HG02938 (cell line): ENCODE measurements around the gene SBF2.
"Not testable (repeated sequence)": the region's sequence is repeated elsewhere in the genome, so short reads cannot be mapped to it uniquely, and the experiment has no call there.

Experiments used
- ATAC-seq: cut with Tn5 transposase; IDR thresholded peaks from one replicate; pipeline ENCODE4 v1.9.1; 2021; ENCODE audit warnings: mild to moderate bottlenecking, moderate library complexity; ENCODE audit not compliant: unreplicated experiment

SBF2 gene

GRCh38 chr11:10029386-10030121 is 264.5 kb downstream of the SBF2 start:
- ATAC-seq: no peak

GRCh38 chr11:10026514-10026913 is 267.5 kb downstream of the SBF2 start:
- ATAC-seq: no peak

DNA sequence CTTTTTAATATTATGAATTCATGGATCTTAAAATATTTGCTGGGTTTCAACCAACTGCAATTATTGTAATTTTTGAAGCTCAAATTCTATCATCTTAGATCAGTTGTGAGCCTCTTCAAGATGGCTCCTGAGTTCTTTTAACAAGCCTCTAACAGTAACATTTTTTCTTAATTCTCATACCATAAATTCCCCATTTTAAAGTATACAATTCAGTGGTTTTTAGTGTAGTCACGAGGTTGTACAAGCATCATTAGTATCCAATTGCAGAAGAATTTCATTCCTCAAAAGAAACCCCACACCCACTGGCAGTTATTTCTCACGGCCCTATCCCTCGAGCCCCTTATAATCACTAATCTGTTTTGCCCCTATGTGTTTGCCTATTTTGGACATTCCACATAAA is 270.8 kb downstream of the SBF2 start:
- ATAC-seq: no peak

- no peak for ATAC-seq
Observed at GRCh38 chr11:10022764-10023163, 271.3 kb downstream of the SBF2 start.

GRCh38 chr11:10021563-10021962 is 272.5 kb downstream of the SBF2 start:
- ATAC-seq: no peak

- no peak for ATAC-seq
Observed at GRCh38 chr11:10019906-10020682, 273.9 kb downstream of the SBF2 start.

GRCh38 chr11:10017911-10018310 is 276.1 kb downstream of the SBF2 start:
- ATAC-seq: no peak

DNA sequence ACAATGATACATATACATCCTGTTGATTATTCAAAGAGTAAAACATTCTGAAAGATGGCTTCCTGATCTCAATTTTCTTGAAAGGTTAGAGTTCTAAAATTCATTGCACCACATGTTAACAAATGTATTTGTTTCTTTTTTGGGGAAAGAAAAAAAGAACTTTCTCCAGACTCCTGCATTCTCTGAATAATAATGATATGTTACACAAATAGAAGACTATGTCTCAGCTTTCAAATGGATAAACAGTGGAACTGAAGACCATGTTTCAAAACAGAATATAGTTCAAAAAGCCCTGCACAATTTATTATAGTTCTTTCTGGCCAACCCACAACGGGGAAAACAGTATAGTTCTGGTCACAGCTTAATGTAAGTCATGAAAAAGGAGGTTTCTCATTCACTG is 277.0 kb downstream of the SBF2 start:
- no peak for ATAC-seq

DNA sequence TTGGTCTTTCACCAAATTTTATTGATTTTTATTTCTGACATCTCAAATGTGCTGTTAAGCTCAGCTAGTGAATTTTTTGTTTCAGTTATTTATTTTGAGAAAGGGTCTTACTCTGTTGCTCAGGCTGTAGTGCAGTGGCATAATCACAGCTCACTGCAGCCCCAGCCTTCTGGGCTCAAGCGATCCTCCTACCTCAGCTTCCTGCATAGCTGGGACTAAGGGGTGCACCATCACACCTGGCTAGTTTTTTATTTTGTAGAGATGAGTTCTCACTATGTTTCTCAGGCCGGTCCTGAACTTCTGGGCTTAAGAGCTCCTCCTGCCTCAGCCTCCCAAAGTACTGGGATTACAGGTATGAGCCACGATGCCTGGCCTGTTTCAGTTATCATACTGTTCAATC is 282.0 kb downstream of the SBF2 start:
- ATAC-seq: no peak

DNA sequence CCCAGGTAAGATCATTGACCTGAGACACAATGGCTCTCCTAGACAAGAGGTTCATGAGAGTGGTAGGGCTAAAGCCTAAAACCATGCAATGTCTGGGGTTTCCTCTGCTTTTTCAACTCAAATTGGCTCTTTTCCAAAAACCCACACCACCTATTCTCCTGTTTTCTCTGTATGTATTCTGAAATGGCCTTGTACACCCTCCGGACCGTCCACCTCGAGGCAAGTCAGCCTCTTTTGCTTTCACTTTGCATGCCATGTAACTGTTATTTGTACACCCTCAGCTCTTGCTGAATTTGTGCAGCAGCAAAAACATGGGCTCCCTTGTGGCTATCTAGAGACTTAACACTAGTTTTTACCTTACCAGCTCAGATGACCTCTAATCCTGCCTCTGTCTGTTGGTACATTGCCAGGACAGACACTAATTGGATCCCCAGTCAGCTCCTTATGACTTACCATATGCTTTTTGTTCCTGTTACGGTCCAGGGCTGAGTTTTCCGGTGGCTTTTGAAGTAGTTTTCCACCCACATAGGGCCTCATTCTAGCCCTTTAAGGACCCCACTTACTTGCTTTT is 288.0 kb downstream of the SBF2 start:
- ATAC-seq: no peak

DNA sequence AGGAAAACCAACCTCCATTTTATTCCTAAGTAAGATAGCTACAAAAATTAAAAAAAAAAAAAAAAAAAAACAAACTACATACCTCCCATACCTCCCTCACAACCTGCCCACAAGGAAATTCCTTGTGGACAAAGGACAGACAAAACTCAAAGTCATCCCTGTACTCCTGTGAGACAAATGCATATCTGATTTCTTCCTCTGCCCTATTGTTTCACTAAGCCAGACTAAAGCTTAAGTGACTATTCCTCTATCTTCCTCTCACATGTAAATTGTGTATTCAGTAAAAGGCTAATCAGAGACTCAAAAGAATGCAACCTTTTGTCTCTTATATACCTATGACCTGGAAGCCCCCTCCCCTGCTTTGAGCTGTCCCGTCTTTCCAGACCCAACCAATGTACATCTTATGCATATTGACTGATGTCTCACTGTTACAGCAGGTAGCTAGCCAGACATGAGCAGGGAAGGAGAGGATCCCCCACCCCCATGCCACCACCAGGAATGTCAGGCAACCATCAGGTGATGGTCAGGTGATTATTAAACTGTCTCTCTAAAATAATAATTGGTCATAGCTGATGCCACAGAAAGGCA is 289.4 kb downstream of the SBF2 start:
- no peak for ATAC-seq

- ATAC-seq: no peak
Observed at GRCh38 chr11:10002221-10002620, 291.8 kb downstream of the SBF2 start.

GRCh38 chr11:9992306-9992705 is 301.7 kb downstream of the SBF2 start:
- ATAC-seq: no peak

GRCh38 chr11:9990221-9990973 is 303.6 kb downstream of the SBF2 start:
- ATAC-seq: no peak

- ATAC-seq: not testable (repeated sequence)
Observed at GRCh38 chr11:9987303-9987702, 306.7 kb downstream of the SBF2 start.

DNA sequence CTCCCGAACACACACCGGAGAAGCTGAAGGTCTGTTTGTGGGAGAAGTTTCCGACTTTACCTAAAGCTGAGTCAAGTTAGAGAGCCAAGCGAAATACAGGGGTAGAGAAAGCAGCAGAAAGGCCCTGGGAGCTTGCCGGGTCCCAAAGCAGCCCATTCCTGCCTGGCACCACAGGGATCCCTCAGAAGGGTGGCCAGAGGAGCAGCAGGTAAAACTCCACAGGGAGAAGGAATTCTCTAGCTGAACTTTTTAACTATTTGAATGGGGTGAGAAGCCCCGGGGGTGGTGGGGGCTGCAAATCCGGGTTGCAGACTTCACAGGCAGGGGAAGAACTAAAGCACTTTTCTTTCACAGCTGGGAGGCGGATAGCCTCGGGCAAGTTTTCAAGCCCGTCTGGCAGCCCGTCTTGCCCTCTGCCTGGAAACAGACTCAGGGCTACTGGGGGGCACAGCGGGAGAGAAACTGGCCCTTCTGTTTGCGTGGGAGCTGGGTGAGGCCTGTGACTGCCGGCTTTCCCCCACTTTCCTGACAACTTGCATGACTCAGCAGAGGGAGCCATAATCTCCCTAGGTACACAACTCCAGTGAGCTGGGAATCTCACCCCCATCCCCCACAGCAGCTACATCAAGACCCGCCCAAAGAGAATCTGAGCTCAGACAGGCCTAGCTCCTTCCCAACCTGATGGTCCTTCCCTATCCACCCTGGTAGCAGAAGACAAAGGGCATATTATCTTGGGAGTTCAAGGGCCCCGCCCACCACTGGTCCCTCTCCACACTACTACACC is 311.0 kb downstream of the SBF2 start:
- no peak for ATAC-seq

DNA sequence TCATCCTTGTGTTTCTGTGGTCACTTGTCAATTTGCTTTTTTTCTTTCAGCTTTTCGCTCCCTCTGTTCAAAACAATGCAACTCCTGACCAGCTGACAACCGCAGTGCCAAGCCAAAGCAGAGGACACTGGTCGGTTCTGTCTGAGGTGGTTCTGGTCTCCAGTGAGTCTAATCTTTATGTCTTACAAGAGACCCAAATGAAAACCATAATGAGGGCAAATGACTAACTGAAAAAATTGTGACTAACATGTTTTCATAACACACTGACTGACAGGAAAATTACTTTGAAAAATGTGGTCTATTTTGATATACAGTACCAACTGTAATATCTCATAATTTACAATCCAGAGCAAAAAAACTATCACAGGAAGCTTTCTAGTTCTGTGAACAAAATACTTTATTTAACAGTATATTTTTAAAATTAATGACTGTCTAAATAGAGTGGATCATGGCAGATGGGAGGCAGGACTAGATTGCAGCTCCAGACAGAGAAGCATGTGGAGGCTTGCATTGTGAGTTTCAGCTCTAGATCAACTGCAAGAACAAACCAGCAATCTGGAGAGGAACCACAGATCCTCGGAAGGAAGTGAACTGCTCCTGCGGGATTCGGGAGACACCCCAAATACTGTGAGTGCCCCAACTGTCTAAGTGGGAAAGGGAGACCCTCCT is 311.8 kb downstream of the SBF2 start:
- no peak for ATAC-seq

- no peak for ATAC-seq
Observed at GRCh38 chr11:9980931-9981330, 313.1 kb downstream of the SBF2 start.

DNA sequence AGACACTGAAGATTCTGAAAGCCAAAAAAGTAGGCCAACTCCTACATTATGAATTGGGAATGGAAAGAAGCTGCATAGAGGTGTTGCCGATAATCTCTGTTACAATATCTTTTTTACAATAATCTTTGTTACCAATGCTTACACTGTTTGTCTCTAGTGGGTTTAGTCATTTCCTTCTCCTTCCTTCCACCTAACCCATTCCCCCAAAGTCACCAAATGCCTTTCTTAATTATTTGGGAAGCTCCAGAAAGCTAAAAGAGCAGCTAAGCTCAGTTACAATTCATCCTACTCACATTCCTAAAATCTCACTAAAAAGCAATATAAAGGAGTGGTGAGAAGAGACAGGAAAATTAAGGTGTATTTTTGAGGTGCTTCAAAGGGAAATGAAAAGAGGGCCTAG is 316.5 kb downstream of the SBF2 start:
- ATAC-seq: no peak

DNA sequence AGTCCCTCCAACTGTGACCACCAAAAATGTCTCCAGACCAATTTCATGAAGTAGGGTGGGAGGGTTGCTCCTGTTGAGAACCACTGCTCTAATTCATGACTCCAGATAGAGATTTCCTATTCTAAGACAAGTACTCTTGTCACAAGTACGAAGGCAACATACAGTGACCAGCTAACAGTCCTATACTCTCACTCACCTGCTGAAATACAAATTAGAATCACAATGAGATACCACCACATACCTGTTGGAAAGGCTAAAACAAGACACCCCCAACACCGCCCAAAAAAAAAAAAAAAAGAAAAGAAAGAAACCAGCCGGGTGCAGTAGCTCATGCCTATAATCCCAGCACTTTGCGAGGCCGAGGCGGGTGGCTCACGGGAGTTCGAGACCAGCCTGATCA is 319.6 kb downstream of the SBF2 start:
- ATAC-seq: no peak
